NCI-H2196 treated with DMSO at 0.1 percent for 48 hours (cell line): ENCODE results near the gene SFXN1.

Experiments
- DNase-seq: peaks from one replicate; lab custom pipeline; 2025; ENCODE audit not compliant: unreplicated experiment; lab: John Stamatoyannopoulos, UW

SFXN1 gene

GRCh38 chr5:175569701-175570100, 91.3 kb downstream of the SFXN1 start:
- no peak for DNase-seq

GRCh38 chr5:175572886-175573285, 94.5 kb downstream of the SFXN1 start:
- DNase-seq, result no peak

- DNase-seq, result no peak
Measured at GRCh38 chr5:175573493-175574269, 95.3 kb downstream of the SFXN1 start.

- DNase-seq, result no peak
Measured at GRCh38 chr5:175575301-175575700, 96.9 kb downstream of the SFXN1 start.

- no peak for DNase-seq
Measured at GRCh38 chr5:175576096-175576495, 97.7 kb downstream of the SFXN1 start.

- no peak for DNase-seq
Measured at GRCh38 chr5:175576591-175576990, 98.2 kb downstream of the SFXN1 start.
